Measurements from ENCODE around the gene RGS3. TPM values are rescaled to one million over a fixed set of nuclear protein-coding genes. Genes with fewer than 3 reads are reported as not detected.
A peak's percentile ranks its signal among the peaks of the same experiment; 100 is the strongest.

RGS3 gene
- total and polyA plus RNA-seq, 12 donors, result 65.4 to 201 (median 132) TPM

GRCh38 chr9:113598451-113598850, 134.9 kb downstream of the RGS3 start:
- peak overlapping the region in 8 of 10 donors; percentile 65 to 90 (median 80) for H3K4me3 ChIP-seq
- ATAC-seq (no peak), DNase-seq (no peak)
- intact Hi-C loops (cut with DNase I), result loop anchor here in 1 of 10 donors (10.0 kb wide), 1 partner anchor 324 kb away; the partner anchor contains the start of genes CDC26 and PRPF4
- H3K27ac ChIP-seq, result peak overlapping the region; percentile 55 to 98 (median 94)
- H3K27me3 ChIP-seq, result no peaks in the 10 kb centered on the region
- 50 to 67% methylated on average over 2 of the region's 2 CpGs for WGBS, 2 donors
- H3K9me3 ChIP-seq, result no peaks in the 10 kb centered on the region
- TF ChIP-seq CTCF (IDR thresholded peaks at IDR 0.05), result no peak
- peaks cover 54 to 98% (median 87%) of the 10 kb centered on the region in 9 donors for H3K4me1 ChIP-seq
- H3K36me3 ChIP-seq, result peaks cover 0 to 50% (median 30%) of the 10 kb centered on the region in 9 donors

- TF ChIP-seq CTCF (IDR thresholded peaks at IDR 0.05), result no peak
- no peaks in the 10 kb centered on the region for H3K9me3 ChIP-seq
- peaks cover 0 to 50% (median 30%) of the 10 kb centered on the region in 9 donors for H3K36me3 ChIP-seq
- peaks cover 51 to 95% (median 87%) of the 10 kb centered on the region in 9 donors for H3K4me1 ChIP-seq
- no peaks in the 10 kb centered on the region for H3K27me3 ChIP-seq
- peak overlapping the region in 6 of 10 donors; percentile 65 to 90 (median 80) for H3K4me3 ChIP-seq
- H3K27ac ChIP-seq, result peak overlapping the region; percentile 55 to 98 (median 94)
- intact Hi-C loops (cut with DNase I), result loop anchor here in 1 of 10 donors (10.0 kb wide), 1 partner anchor 324 kb away; the partner anchor contains the start of genes CDC26 and PRPF4
- no peak for ATAC-seq
- no peak for DNase-seq
- WGBS, 2 donors, result 72 to 76% methylated on average over 5 of the region's 5 CpGs
These were observed 135.4 kb downstream of the RGS3 start for GRCh38 chr9:113598883-113599282.

- Histone ChIP-seq H3K9me3 (no peaks in the 10 kb centered on the region), H3K4me1 (peaks cover 51 to 90% (median 85%) of the 10 kb centered on the region in 9 donors), H3K27ac (peak overlapping the region; percentile 49 to 98 (median 94)), H3K4me3 (peak overlapping the region in 1 of 10 donors; percentile 81), H3K36me3 (peaks cover 0 to 45% (median 30%) of the 10 kb centered on the region in 9 donors), H3K27me3 (no peaks in the 10 kb centered on the region)
- TF ChIP-seq CTCF (IDR thresholded peaks at IDR 0.05), result no peak
- DNase-seq (peak in 1 of 2 donors; percentile 63), ATAC-seq (peak in 4 of 8 donors; percentile 9 to 38 (median 21))
- 57 to 62% methylated on average over 5 of the region's 5 CpGs for WGBS, 2 donors
- intact Hi-C loops (cut with DNase I), result loop anchor here in 1 of 10 donors (10.0 kb wide), 1 partner anchor 325 kb away; the partner anchor contains the start of genes CDC26 and PRPF4
These were observed 136.1 kb downstream of the RGS3 start for GRCh38 chr9:113599646-113600022.

GRCh38 chr9:113600023-113600823, 136.7 kb downstream of the RGS3 start:
- H3K9me3 ChIP-seq, result no peaks in the 10 kb centered on the region
- H3K4me1 ChIP-seq, result peaks cover 51 to 85% (median 81%) of the 10 kb centered on the region in 9 donors
- intact Hi-C loops (cut with DNase I), result no loop called here
- H3K4me3 ChIP-seq, result no peak overlapping the region
- peaks cover 0 to 39% (median 28%) of the 10 kb centered on the region in 9 donors for H3K36me3 ChIP-seq
- ATAC-seq, result peak in 6 of 8 donors; percentile 2 to 36 (median 14)
- TF ChIP-seq CTCF (IDR thresholded peaks at IDR 0.05), result no peak
- no peak for DNase-seq
- WGBS, 2 donors, result 68 to 73% methylated on average over 12 of the region's 12 CpGs
- H3K27ac ChIP-seq, result peak overlapping the region; percentile 27 to 98 (median 94)
- H3K27me3 ChIP-seq, result no peaks in the 10 kb centered on the region
